ENCODE results near the gene CATSPER3.

- TF ChIP-seq POLR2A (IDR thresholded peaks at IDR 0.05; ENCODE audit: low read depth, low read length), result no peak
- TF ChIP-seq TAF1 (IDR thresholded peaks at IDR 0.05; ENCODE audit: borderline replicate concordance, low read depth, low read length), result no peak
Measured at GRCh38 chr5:134920848-134921575, 46.7 kb upstream of the CATSPER3 start.

All from GM12892 (cell line).